NCI-H526 treated with DMSO at 0.1 percent for 48 hours (cell line): ENCODE data around the gene DCP1B.

Source experiments
- DNase-seq: peaks from one replicate; lab custom pipeline; 2025; lab: John Stamatoyannopoulos, UW

The DCP1B gene

DNA sequence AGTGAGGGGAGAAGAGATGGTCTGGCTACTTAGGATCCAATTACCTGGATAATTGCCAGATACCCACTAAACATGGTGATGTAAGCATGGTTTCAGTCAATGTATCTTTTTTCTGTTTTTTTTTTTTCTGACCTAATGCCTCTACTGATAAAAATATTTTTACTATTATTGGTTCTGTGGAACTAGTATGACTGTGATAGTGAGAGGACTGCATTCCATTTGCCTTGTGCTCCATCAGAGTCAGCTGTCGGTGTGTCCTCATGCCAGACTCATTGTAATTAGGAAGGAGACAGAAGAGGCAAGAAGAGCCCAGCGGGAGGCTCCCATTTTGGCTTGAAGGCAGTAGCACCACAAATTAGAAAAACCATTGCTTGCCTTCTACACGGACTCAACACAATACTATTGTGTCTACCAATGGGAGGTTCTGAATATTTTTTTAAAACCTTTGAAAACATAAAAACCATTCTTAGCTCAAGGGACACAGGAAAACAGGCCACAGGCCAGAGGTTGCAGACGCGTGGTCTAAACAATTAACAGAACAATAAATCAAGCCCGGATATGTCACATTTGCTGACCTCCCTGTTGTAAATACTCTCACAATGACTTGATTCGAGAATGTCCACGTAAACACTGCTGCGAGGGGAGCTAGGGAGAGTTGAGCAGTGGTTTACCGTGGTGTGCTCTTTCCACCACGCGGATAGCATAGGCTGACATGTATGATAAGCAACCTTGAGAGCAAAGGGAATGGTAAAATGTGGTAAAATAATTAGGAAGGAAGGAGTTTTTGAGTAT, 13.5 kb upstream of the DCP1B start:
- no peak for DNase-seq

DNA sequence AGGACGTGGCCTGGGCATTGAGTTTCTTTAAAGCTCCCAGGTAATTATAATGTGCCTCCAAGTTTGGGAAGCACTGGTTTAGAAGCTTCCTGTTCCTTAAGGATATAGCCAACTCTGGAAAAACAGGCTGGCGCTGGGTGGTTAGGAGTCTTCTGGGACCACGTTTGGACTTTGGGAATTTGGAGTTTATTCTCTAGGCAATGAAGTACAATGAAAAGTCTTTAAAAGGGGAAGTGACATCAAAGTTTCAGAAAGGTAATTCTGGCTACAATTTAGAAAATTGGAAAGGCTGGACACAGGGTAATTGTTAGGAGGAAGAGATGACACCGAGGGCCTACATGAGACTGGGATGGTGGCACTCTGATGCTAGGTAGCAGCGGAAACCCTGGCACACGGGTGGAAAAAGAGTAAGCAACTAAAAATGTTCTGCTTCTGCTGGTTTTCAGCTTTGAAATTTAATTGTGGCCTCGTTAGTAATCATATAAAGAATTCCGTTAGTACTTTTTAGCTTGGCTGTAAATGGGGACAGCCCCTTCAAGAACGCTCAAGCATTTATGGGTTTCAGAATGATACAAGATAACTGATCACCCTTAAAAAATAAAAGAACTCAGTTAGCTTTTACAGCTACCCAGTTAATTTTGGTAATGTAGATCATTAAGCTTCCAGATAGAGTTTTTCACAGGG, 12.7 kb upstream of the DCP1B start:
- DNase-seq, result no peak

DNA sequence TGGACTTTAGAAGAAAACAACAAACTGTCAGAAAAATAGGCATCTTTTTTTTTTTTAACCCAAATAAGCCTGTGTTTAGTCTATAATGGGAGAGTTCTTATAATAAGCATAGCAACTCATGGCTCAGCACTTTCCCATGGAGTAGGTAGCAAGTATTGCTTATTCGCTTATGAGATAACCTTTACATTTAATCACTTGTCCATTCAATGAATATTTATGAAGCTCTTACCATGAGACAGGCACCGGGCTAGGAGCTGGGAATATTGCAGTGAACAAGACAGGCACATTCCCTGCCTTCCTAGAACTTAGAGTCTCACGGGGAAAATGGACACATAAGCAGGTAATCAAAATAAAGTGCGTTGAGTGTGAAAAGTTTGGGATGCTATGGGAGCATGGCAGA, 10.0 kb upstream of the DCP1B start:
- no peak for DNase-seq

DNA sequence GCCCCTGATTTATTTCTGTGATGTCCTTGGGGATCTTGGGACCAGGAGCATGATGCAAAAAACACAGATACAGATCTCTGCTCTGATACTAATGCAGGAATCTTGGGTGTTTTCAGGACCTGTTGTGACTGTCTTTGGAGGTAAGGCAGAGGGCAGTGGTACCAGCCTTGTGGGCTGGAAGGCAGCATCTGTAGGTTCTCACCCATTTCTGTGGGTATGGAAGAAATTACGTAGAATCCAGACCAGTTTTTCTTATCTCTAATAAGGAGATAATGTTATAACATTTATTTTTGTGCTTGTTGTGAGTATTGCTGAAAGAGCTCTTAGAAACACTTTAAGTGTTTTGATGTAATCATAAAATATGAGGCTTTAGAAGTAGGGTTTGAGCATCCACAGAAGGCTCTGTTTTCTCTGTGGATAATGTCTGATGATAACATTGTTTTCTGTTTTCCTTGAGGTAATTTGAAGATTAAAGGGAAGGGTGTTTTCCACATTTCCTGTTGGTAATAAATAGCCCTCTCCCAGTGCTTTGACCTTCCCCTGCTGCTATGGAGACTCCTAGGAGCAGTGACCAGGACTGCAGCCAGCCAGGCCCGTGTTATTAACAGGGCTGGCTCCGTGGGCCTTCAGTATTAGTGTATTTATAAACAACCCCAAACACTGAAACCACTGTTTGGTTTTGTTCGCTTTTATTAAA, 9.4 kb upstream of the DCP1B start:
- DNase-seq, result no peak

DNA sequence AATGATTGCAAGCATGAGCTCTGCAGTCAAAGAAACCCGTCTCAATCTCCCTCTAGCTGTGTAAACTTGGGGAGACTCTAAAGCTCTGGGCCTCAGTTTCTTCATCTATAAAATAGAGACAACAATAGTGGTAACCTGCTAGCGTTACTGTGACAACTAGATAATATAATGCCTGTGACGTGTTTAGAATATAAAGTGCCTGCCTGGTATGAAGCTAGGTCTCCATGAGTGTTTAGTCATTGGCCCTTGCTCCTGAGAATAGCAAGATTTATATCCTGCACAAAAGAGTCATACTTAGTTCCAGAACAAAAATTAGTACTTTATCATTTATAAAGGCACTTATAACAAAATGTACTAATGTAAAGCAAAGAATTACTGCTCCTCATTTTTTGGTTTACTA, 8.8 kb upstream of the DCP1B start:
- no peak for DNase-seq

DNA sequence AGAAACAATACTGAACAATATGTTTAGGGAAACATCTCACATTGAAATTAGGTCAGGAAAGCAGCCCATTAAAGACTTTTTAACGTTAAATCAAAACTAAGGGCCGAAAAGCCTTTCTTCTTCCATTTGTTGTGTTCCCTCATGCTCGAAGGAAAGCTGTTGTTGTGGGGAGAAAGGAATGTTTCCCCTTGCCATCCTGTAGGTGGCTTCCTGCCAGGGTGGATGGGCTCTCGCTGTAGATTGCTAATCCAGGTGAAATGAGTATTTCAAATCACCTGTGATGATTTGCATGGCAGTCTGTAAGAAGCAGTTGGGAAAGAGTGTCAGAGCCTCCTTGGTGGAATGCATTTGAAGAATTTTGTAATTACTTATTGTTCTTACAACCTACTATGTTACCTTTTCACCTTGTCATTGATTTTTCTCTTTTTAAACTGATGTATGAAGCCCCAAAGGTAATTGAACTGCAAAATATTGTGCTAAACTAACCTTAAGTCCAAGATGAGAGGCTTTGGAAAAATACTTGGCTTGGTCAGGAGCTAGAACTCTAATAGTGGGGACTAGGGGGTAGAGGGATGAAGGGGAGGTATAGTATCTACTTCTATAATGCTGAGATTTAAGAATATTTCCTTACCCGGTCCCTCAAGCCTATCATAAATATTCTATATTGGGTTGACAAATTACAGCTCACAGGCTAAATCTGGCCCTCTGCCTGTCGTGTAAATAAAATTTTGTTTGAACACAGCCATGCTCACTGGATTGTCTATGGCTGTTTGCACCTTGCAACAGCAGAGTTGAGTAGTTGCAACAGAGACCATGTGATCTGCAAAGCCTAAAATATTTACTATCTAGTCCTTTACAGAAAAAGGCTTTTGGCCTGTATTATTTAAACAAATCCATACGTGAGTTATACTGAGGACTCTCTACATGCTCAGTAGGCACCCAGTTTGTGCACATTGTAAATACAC, 7.7 kb upstream of the DCP1B start:
- DNase-seq, result peak; percentile 58

DNA sequence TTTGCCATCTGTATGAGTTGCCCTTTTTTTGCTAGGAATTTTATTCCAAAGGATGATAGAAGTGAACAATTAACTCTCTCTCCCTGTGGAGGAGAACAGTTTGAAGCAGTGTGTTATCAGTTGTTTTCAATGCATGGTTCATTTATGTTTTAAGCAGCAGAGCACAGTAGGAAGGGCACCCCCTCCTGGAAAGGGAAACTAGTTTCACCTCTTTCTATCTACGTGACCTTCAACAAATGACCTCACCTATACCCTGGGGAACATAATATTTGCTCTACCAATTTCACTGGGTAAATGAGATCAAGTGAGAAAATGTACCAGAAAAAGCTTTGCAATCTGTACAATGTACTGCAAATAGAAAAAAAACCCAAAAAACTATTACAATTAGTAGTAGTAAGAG, 5.4 kb upstream of the DCP1B start:
- no peak for DNase-seq

DNA sequence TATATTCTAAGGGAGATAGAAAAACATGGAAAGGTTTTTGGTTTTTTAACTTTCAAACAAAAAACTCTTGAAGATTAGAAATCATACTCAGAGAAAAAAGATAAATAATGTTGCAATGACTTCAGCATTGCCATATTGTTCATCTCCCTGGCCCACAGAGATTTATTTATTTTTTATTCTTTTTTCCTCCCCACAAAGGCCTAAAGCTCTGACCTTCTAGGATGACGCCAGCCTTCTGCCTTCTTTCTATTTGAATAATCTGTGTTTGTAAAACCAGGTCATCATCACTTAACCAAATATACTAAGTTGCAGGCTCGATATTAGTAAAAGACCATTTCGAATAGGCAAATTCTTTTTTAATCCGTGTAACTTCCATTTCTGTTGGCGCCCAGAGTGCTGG, 4.4 kb upstream of the DCP1B start:
- peak; percentile 4 for DNase-seq

DNA sequence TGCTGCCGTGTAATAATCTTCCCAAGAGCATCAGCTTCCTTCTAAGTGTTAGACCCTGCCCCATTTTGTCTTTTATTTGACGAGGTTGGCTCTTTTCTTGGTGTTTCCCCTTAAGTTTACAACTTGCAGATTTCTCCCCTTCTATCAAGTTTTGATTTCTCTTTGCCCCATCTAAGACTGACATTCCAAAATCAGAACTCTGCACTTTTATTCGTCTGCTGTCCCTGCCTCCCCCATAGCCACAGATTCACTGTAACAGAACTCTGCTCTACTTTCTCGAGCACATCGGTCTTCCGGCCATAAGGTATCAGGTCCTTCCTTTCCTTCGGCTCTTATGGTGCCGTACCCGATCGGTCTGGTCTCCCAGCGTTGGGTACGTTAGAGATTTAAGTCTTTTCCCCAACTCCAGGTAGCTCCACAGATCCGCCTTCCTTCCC, 563 bp downstream of the DCP1B start:
- DNase-seq, result no peak

DNA sequence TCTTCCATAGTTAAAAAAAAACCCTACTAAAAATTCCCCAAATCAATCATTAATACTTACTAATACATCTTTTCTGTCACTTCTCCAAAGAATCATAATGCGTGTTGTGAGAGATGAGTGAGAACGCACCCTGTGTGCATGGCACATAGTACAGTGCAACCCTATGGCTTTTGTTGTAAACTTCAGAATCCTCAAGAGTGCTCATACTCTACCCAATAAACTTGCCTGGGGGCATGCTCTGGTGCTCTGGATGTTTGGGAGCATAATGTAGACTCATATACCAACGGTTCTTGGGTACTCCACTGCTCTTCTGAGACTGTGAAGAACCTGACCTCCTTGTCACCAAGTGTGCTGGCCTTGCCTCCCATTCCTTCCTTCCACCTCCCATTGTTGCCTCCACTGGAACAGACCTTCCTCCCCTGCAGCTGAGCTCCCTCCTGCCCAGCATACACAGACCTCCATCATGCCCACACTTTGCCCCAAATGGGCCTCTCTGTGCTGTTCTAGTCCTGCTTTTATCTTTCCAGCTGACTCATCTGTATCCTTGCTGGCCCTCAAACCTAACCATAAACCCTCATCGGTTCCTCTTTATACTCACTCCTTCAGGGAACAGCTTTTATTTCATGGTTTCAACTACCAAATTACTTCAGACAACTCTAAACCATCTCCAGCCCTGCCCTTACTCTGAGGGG, 8.9 kb downstream of the DCP1B start:
- no peak for DNase-seq

DNA sequence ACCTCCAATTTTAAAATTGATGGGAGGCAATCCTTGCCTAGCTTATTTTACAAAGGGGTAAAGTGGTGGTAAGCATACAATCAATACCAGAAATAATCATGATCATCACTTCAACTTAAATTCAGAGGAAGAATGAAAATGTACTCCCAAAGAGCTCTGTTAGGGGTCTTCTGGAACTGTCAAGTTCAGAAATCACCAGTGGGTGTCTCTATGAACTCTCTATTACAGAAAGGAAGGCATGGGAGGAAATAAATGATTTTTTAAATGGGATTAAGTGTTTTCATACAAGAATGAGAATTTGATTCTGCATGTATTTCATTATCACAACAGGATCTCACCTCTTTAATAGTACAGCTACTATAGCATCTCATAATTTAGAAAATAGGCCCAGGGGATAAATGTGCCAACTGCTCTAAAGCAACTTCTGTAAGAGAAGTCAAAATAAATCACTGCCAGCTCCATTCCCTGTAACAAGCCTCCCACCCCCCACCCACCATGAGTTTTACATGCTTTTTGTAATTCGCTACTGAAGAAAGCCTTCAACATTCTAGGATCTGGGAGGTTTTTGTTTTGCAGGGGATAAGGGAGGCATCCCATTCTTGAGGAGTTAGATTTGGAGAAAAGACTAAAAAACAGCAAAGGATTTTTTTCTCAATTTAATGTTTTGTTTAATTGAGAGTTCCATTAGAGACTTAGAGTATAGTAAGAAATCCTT, 9.7 kb downstream of the DCP1B start:
- no peak for DNase-seq

DNA sequence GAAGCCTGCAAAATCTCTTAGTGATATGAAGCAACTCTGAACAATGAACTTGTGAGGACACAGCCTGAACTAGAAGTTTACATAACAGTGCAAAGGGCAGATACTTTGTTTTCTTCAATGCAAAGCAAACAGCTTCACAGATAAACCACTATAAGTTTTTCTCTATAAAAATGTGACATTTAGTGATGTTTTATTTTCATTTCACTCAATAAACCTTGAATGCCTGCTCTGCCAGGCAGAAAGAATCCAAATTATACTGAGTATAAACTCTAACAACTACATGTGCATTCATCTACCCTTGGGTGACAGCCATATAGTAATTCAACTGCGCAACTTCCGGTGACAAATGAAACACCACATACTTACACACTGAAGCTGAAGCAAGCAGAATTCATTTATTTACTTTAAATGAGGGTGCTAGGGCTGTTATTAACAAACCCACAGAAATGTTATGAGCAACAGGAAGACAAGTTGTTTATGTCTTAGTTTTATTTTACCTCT, 10.3 kb downstream of the DCP1B start:
- DNase-seq, result no peak

DNA sequence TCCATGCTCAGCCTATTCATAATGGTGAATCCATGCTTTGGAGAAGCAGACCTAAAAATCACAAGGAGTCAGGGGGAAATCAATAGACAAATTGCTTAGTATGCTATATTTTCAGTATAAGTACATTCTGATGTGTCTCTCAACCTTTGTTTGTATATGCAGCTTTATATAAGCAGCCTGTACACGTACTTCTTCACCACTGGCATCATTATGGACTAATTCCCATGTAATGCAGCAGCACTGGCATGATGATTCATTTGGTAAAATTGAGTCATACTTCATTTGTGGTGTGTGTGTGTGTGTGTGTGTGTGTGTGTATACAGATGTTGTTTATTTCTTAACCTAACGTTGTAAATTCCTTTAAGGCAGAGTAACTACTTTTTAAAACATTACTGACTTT, 10.9 kb downstream of the DCP1B start:
- DNase-seq, result no peak

DNA sequence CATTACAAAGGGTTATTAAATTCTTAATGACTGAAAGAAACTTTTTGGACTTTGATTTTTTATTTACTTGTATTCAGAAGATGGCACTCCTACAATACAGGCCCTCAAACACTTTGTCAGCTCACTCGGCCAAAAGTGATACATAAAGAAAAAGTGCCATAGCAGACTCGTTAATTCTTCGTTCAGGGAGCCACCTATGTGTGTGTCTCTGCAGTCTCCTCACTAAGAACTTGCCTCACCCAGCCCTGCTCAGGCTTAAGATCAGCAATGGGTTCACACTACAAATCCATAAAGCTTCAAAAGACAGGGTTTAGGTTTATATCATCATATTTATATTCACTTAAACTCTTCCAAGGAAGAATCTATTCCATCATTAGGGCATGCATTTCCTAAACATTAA, 11.5 kb downstream of the DCP1B start:
- no peak for DNase-seq

DNA sequence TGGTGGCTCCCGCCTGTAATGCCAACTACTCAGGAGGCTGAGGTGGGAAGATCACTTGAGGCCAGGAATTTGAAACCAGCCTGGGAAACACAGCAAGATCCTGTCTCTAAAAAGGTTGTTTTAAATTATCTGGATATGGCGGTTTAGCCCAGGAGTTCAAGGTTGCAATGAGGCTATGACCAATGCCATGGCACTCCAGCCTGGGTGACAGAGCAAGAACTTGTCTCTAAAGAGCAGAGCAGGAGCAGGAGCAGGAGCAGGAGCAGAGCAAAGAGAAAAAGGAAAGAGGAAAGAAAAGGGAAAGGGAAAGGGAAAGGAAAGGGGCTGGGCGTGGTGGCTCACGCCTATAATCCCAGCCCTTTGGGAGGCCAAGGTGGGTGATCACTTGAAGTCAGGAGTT, 15.1 kb downstream of the DCP1B start:
- DNase-seq, result no peak

DNA sequence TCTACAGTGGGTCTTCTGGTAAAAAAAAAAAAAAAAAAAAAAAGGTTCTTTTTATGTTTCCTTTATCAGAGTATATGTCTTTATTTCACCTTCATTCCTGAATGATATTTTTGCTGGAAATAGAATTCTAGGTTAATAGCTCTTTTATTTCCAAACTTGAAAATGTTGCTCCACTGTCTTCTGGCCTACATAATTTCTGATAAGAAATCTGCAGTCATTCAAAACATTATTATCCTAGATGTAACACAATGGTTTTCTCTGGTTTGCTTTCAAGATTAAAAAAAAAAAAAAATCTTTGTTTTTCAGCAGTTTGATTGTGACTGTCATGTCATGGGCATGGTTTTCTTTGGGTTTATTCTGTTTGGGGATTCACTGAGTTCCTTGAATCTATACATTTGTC, 19.5 kb downstream of the DCP1B start:
- no peak for DNase-seq

DNA sequence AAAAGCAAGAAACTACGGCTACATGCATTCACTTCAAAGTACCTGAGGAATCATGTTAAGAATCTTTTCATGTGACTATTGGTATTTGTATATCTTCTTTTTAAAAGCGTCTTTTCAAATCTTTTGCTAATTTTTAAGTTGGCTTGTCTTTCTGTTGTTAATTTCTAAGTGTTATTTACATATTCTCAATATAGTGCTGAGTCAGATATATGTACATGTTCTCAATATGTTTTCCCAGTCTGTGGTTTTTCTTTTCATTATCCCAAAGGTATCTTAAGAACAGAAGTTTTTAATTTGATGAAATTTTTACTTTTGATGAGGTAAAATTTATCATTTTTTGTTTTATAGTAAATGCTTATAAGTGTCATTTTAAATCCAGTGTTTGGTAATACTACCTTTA, 24.0 kb downstream of the DCP1B start:
- no peak for DNase-seq

DNA sequence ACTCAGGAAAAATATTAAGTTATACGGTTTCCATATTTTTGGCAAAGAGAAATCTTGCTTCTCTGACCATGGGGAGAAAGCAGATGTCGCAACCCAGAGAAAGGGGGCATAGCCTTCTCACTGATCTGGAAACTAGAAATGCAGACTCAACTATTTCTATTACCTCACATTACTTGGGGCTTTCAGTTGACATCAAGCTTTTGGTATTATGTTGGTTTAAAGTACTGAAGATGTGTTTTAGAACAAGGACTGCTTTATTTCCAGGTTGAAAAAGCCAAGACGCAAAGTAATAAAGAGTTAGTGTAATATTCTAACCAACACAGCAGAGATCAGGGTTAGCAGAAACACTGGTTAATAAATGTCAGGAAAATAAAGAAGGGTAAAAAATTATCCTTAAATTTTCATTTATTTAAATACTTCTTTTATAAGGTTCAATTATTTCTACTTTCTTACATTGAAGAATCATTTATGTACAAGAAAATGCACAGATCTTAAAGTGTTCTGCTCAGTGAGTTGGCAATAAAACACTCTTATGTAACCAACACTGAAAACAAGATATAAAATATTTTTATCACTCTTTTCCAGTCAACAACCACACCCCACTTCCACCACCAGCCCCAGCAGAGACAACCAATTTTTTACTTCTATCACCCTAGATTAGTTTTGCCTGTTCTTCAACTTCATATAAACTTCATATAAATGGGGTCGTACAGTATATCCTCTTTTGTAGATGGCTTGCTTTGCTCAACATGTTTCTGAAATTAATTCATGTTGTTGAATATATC, 26.0 kb downstream of the DCP1B start:
- DNase-seq, result no peak

DNA sequence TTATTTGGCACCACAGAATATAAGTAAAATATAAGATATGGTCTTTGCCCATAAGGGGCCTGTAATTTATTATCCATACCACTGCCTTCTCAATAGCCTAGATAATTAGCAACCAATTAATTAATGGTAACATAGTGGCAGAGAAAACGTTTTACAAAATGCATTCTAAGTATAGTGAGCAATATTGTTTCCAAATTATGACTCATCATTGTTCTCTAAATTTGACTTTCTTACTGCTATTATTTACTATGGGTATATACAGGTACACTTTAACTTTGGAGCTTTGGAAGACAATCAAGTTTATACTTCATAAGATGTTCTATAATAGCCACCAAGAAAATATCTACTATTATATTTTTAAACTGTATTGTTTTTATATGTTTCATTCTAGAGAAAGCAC, 26.7 kb downstream of the DCP1B start:
- no peak for DNase-seq

DNA sequence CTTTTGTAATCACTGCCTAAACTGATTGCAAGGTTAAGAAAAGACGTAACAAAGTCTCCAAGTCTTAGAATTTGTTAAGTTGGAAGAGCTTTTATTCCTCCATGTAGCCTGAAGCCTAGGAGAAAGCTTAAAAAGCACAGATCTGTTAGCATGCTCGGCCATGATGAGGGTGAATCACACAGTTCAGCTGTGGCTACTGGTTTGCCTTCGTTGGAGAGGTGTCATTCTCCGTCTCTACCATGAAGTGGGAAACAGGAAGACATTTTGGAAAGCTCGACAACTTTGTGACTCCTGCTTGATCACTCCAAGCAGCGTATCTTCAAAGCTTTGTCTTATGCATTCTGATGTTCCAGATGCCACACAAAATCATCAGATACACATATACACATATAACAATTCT, 27.1 kb downstream of the DCP1B start:
- no peak for DNase-seq
